ENCODE results near the gene SLC38A10. TPM values are rescaled to one million over a fixed set of nuclear protein-coding genes. Genes with fewer than 3 reads are reported as not detected.

SLC38A10 gene
- total and polyA plus RNA-seq, 10 of the 15 experiments (the other 5 are each of a cell fraction or from before 2014, with no cell fraction given), result 0.52 to 67.9 (median 22.1) TPM

GRCh38 chr17:81222906-81223761, 72.0 kb downstream of the SLC38A10 start, which contains the start of gene CEP131 (continued):
- TF ChIP-seq ZNF592 (IDR thresholded peaks at IDR 0.05) (no peak), CHD4 (IDR thresholded peaks at IDR 0.05) (no peak), NR2C1 (IDR thresholded peaks at IDR 0.05) (no peak), E4F1 (IDR thresholded peaks at IDR 0.05; ENCODE audit: borderline replicate concordance, partially characterized antibody) (no peak), TCF12 (IDR thresholded peaks at IDR 0.05; ENCODE audit: low read depth, low read length) (0 out of 2 replicates have a peak, but pooled peaks have one; percentile 27), MTA2 (IDR thresholded peaks at IDR 0.05; ENCODE audit: low read depth) (no peak), TCF7 (IDR thresholded peaks at IDR 0.05; ENCODE audit: borderline replicate concordance) (no peak), NFXL1 (IDR thresholded peaks at IDR 0.05; ENCODE audit: borderline replicate concordance) (no peak), RCOR1 (conservative IDR thresholded peaks at IDR 0.05; ENCODE audit: low read depth, low read length) (no peak), PKNOX1 (IDR thresholded peaks at IDR 0.05) (peak; percentile 99), RAD21 (IDR thresholded peaks at IDR 0.05; ENCODE audit: insufficient read depth, low read depth, low read length) (no peak), STAT1 (conservative IDR thresholded peaks at IDR 0.05) (no peak), NR2F1 (conservative IDR thresholded peaks at IDR 0.05) (peak; percentile 90), ESRRA (IDR thresholded peaks at IDR 0.05; ENCODE audit: low read length) (no peak), NBN (IDR thresholded peaks at IDR 0.05) (0 out of 2 replicates have a peak, but pooled peaks have one; percentile 58), CBFB (IDR thresholded peaks at IDR 0.05; ENCODE audit: low read depth) (no peak), JUND (IDR thresholded peaks at IDR 0.05; ENCODE audit: low read depth, low read length) (no peak), ATF7 (IDR thresholded peaks at IDR 0.05; ENCODE audit: low read depth) (no peak), E2F4 (IDR thresholded peaks at IDR 0.05; ENCODE audit: low read depth, low read length) (peak; percentile 81), PAX8 (IDR thresholded peaks at IDR 0.05) (no peak), BCL11A (IDR thresholded peaks at IDR 0.05; ENCODE audit: low read depth, low read length) (no peak), IKZF1 (conservative IDR thresholded peaks at IDR 0.05) (peak; percentile 40), ZNF24 (IDR thresholded peaks at IDR 0.05) (no peak), SIX5 (IDR thresholded peaks at IDR 0.05; ENCODE audit: low read depth, low read length, severe bottlenecking) (no peak)
